ENCODE measurements around the gene MTPN.

MTPN gene

DNA sequence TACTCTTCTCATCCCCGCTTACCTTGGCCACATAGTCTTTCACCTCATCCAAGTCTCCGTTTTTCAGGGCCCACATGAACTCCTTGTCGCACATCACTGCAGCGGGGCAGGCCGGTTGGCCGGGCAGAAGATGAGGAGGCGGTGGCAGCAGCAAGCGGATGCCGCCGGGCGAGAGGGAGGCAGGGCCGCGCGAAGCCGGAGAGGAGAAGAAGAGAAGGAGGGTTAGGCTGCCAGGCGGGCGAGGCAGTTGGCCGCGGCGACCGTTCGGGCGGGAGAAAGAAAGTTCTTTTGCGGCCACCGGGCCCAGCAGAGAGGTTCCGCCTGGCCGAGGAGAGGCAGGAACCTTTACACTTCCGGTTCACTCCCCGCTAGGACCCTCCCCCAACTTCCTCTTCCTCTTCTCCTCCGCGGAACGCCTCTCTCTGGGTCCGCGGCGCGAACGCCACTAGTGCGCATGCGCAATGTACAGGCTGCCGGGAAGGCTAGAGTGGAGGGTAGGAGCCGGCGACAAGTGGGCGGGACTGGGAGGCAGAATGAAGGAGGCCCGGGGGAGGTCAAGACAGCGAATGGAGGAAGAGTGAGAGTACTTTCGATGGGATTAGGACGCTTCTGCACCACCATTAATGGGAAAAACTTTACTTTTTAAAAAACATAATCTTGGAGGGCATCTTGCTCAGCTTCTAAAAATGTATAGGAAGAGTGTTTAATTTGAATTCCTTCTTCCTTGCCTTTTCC is at the start of gene MTPN:
Gene MTPN (minus strand): TSS at position 353 of the 735 bp plus-strand sequence. CDS start 259 bp downstream, at position 94.
- peak; percentile 87 to 91 for DNase-seq (ENCODE audit: low read depth in 2 of 2)

DNA sequence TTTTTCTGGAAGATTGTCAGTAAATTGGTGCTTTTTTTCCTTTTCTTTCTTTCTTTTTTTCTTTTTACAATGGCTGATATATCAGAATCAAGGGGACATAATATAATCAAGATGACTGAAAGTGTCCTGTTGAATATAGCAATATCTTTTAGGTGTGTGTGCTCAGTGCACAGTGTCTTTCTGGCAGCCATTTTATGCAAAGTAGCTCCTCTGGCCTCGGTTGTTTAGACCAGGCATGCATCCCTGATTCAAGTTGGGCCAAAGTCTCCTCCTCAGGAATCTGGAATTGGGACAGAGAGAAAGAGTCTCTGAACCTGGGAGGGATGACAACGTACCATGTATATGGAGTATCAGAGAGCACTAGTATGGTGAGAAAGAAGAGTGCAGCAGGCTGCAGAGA is 49.0 kb upstream of the MTPN start:
- no peak for DNase-seq (ENCODE audit: low read depth in 2 of 2)

DNA sequence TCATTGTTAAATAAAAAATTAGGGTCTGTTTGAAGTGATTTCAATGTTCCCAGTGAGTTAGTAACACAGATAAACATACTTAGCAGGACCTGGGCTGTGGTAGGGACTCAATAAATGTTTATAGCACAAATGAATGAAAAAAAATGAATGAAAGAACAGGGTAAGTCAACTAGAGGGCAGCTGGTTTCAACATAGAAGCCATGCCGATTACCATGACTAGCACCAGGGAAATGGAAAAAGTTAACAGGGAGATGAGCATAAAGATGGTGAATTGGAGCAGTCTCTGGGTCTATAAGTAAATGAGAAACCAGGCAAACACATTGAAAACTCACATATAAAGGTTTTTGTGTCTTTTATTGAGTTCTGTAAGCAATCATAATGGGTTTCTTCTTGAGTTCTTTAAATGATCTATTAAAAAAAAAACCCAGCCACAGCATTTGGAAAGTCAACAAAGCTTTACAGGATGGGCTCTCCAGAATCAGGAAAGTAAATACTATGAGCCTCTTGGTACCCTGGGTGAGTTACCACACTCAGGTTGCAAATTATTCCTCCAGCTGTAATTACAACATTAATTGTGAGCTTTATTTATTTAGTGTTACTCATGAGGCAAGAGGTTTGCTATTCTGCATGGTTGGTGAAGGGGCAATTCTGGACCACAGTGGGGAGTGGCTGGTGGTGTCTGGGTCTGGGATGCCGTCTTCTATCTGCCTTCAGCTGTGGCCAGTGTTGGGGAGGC is 46.1 kb upstream of the MTPN start:
- DNase-seq (ENCODE audit: low read depth in 2 of 2), result no peak

DNA sequence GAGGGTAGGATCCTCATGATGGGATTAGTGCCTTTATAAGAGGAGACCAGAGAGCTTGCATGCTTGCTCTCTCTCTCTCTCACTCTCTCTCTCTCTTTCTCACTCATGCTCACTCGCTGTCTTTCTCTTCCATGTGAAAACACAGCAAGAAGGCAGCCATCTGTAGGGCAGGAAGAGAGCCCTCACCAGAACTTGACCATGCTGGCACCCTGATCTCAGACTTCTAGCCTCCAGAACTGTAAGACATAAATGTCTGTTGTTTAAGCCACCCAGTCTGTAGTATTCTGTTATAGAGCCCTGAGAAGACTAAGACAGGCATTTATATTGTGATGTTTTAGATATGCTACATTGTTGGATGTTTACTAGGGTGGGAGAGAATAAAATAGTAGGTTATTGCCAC is 43.4 kb upstream of the MTPN start:
- DNase-seq (ENCODE audit: low read depth in 2 of 2), result no peak

DNA sequence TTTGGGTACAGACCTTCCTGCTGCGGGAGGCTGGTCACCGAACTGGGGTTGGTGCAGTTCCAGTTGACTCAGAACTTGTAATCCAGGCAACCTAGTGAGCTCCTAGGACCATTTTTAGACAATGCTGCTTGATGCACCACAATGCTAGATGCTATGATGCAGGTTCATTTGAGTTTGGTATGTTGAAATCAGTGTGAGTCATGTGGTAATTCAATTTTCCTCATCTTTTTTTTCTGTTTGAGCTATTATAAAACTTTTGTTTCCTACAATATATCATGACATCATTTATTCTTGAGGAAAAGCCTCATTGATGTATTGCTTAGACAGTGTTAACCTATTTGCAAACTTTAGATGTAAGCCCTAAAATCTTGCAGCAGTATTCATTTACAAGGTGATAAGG is 40.9 kb upstream of the MTPN start:
- DNase-seq (ENCODE audit: low read depth in 2 of 2), result no peak

DNA sequence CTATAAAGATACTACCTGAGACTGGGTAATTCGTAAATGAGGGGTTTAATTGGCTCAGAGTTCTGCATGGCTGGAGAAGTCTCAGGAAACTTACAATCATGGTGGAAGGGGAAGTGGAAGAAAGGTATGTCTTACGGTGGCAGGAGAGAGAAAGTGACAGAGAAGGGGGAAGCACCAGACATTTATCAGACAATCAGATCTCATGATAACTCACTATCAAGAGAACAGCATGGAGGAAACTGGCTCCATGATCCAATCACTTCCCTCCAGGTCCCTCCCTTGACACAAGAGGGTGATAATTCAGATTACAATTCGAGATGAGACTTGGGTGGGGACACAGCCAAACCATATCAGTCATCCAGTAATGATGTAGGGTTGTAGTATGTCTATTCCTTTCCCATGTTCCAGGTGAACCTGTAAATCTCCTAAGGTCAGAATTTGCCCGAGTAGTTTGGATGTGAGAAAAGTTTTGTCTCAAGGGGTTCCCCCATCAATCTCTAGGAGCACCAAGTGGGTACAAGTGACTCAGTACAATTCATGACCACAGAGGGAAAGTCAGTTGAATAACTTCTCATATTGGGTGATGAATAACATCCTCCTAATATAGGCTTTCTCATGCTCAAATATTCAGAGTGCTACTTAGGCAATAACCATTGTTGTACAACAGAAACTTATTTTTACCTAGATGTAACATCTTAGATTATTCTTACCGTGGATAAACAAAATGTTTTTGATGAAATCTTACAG is 39.7 kb upstream of the MTPN start:
- DNase-seq (ENCODE audit: low read depth in 2 of 2), result no peak

DNA sequence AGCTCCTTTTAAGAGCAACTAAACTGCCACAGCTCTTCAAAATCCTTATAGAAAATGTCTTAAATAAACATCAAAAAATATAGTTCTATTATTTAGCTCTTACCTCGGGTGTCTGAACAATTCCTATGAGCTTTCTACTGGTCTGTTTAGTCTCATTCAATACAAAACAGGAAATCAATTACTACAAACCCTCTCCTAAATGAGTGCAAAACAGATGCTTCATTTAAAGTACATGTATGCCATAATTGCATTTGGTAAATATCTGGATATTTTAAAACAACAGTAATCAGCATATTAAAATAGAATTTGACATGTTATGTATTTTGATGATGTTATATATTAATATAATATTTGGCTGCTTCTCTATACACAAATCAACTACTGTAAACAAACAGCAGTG is 38.5 kb upstream of the MTPN start:
- DNase-seq (ENCODE audit: low read depth in 2 of 2), result no peak

DNA sequence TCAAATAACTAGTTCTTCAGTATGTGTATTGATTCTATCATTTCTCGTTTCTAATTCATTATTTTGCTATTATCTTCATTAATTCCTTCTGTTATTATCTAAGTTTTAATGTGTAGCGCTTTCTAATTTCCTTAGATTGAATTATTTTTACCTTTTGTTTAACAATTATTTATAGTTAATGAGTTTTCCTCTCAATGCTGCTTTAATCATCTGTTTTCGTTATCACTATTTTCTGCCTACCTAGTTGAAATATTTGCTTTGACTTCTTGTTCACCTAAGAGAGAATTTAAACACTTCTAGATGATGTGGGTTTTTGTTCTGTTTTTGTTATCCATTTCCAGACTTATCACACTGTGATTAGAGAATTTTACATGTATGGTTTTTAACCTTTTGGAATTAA is 37.5 kb upstream of the MTPN start:
- DNase-seq (ENCODE audit: low read depth in 2 of 2), result no peak

- no peak for DNase-seq (ENCODE audit: low read depth in 2 of 2)
Observed at GRCh38 chr7:136012238-136012637, 35.1 kb upstream of the MTPN start.

DNA sequence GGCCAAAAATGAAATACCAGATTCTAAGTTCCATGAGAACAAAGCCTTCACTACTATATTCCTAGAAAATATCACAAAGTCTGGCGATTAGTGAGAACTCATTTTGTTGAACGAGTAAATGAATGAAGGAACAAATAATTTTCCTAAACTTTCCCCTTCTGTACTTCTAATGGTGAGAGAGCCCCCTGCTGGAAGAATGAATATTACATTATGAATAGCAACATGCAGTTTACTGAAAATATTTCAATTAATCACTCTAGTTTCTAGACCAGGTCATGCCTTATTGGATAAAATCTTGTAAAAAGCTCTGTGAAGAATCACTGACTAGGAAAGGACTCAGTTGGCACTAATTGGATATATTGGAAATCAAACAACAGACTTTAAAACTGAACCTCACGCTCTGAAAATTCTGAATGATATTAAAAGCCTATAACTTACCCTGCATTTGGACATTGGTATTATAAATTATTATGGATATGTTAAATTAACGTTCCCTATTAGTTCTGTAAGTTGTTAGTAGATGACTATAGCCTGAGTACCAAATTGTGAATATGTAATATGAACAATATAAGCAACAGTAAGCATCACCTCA is 32.4 kb upstream of the MTPN start:
- DNase-seq (ENCODE audit: low read depth in 2 of 2), result no peak

- no peak for DNase-seq (ENCODE audit: low read depth in 2 of 2)
Observed at GRCh38 chr7:136006208-136006607, 29.0 kb upstream of the MTPN start.

GRCh38 chr7:136004083-136004482 is 26.9 kb upstream of the MTPN start:
- DNase-seq (ENCODE audit: low read depth in 2 of 2), result no peak

DNA sequence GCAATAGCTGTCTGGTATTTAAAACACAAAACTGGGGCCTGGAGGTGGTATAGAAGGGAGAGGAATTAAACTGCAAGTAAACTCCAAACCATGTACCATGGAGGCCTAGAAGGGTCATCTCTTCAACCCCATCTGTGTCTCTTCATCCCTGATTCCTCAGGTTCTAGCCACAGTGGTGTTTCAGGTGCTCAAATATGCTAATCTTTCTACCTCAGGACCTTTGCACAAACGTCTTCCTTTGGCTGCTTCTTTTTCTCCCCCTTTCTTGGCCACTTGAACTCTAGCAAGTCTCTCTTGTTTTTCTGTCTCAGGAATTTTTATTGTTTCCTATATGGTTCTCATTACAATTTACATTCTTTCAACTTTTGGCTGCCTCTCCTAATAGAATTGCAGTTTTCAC is 25.6 kb upstream of the MTPN start:
- no peak for DNase-seq (ENCODE audit: low read depth in 2 of 2)

- no peak for DNase-seq (ENCODE audit: low read depth in 2 of 2)
Observed at GRCh38 chr7:136000288-136000913, 23.2 kb upstream of the MTPN start.

DNA sequence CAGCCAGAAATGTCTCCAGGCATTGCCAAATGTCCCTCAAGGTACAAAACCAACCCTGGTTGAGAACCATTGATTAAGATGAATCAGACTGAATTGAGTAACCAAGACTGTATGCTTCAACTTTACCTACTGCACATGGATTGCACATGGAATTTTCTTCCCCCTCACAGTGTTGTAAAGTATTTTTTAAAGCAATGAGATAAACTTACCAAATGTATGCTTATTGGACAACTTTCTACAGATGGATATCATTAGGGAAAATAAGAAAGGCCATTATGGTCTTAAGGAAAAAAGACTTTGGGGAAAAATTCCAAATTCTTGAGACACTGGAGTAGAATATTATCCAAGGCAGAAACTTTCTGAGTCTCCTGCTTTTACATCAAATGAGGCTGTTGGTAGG is 20.9 kb upstream of the MTPN start:
- peak in 1 of 2 experiments; percentile 33 for DNase-seq (ENCODE audit: low read depth in 2 of 2)

DNA sequence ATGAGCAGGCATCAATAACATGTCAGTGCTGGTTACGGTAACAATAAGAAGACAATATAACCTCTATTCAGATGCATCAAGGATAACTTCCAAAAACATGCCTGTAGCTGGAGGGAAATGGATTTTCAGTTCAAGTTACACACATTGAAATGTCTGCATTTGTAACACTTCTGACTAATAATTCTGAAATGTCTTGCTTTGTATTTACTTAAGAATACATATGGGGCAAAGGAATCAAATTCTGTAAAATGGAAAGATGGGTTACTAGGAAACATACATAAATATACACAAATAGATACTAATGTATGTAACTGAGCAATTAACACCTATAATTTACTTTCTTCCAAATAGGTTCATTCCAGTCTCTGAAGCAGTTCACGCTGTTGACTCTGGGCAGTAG is 18.6 kb upstream of the MTPN start:
- no peak for DNase-seq (ENCODE audit: low read depth in 2 of 2)

- DNase-seq (ENCODE audit: low read depth in 2 of 2), result no peak
Observed at GRCh38 chr7:135994466-135995205, 17.5 kb upstream of the MTPN start.

DNA sequence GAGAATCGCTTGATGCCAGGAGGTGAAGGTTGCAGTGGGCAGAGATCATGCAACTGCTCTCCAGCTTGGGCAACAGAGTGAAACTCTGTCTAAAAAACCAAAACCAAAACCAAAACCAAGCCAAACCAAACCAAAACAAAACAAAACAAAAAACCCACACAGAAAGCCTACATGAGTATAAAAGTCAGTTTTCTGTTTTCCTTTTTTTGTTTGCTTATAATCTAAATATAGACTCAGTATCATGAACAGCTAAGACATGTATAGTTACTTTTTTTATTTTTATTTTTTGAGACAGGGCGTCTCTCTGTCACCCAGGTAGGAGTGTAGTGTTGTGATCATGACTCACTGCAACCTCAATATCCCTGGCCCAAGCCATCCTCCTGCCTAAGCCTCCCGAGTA is 16.8 kb upstream of the MTPN start:
- DNase-seq (ENCODE audit: low read depth in 2 of 2), result no peak

DNA sequence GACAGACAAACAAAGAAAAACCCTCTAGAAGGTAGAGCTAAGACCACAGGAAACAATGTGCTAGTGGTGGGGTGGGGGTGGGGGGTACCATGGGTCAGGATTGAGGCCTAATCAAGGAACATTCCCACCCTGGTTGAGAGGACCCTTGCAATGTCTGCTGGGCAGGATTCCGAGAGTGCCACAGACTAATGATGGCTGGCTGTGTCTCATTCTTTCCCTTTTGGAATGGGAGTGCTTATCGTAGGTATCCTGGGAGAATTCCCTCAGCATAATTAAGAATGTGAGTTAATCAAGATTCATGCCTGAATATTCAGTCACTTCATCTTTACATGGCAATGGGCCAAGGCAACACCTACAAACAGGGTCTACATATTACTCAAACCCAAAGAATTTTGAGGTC is 14.7 kb upstream of the MTPN start:
- no peak for DNase-seq (ENCODE audit: low read depth in 2 of 2)

DNA sequence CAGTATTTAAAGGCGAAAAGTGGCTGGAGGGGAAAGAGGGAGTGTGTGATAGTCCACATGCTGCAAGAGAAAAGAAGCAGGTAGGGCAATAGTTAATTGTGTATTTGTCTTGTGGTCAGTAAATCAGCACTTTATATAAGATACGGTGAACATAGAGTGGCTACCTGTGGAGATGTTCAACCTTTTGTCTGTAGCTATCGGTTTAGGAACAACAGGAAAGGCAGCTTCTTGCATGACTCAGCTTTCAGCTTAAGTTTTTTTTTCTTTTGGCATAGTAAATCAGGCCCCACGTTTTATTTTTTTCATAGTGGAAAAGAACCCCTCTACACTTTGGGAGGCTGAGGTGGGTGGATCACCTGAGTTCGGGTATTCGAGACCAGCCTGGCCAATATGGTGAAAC is 14.2 kb upstream of the MTPN start:
- DNase-seq (ENCODE audit: low read depth in 2 of 2), result no peak

DNA sequence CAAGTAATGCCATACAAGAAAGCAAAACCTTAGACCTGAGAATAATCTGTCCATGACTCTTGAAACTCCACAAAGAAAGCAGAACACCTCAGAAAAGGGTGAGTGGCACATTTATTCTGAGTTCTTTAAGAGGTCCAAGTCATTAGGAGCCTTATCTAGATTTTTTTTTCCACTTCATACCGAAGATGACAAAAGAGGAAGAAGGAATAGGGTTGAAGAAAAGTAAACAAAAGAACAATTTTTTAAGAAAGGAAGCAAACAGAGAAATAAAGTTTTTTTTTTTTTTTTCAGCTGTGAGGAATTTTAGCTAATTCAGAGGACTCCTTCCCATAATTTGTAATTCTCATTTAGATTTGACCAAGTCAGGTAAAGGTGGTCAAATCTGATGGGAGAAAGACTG is 13.1 kb upstream of the MTPN start:
- no peak for DNase-seq (ENCODE audit: low read depth in 2 of 2)

Data from fibroblast of skin of left biceps (primary cell).